ENCODE measurements around the gene NCF2.
A peak's percentile ranks its signal among the peaks of the same experiment; 100 is the strongest.

NCF2 gene

DNA sequence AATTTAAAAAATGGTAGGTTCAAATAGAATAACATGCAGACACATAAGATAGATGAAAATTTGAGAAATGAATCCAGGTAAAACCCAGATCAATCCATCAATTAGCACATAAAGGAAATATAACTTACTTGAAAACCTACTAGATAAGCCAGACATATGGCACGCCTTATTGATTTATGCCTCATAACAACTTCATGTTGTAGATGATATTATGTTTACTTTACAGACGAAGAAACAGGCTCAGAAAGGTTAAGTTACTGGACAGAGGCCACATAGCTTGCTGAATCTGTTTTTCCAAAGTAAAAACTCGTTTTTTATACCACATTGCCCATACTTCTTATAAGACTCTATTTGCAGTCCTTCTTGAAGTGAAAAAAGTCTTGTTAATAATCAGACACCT is 22.1 kb upstream of the NCF2 start:
- CTCF ChIA-PET: no interaction called here
- TF ChIP-seq, protein P1, sequence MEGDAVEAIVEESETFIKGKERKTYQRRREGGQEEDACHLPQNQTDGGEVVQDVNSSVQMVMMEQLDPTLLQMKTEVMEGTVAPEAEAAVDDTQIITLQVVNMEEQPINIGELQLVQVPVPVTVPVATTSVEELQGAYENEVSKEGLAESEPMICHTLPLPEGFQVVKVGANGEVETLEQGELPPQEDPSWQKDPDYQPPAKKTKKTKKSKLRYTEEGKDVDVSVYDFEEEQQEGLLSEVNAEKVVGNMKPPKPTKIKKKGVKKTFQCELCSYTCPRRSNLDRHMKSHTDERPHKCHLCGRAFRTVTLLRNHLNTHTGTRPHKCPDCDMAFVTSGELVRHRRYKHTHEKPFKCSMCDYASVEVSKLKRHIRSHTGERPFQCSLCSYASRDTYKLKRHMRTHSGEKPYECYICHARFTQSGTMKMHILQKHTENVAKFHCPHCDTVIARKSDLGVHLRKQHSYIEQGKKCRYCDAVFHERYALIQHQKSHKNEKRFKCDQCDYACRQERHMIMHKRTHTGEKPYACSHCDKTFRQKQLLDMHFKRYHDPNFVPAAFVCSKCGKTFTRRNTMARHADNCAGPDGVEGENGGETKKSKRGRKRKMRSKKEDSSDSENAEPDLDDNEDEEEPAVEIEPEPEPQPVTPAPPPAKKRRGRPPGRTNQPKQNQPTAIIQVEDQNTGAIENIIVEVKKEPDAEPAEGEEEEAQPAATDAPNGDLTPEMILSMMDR (IDR thresholded peaks at IDR 0.05; ENCODE audit: control extremely low read depth, extremely low read depth, low read depth, missing control alignments): no peak
- POLR2A ChIA-PET: no interaction called here
- no peak for DNase-seq (ENCODE audit: extremely low spot score)

DNA sequence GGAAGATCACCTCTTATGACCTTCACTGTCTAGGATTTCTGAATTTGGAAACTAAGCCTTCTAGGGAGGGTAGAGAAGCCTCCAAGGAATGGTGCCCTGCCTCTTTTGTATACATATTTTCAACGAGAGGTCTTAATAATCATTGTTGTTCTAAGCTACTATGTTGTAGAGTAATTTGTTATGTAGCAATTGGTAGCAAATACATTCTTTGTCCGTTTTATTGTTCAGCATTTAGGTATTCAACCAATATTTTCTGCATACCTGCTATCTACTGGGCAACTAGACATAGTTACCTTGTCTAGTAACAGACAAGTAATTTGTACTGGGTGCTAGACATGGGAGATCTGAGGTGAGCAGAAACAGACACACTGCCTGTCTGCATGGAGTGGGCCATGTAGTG is 20.8 kb upstream of the NCF2 start:
- DNase-seq (ENCODE audit: extremely low spot score): no peak
- TF ChIP-seq, protein P1 (IDR thresholded peaks at IDR 0.05; ENCODE audit: control extremely low read depth, extremely low read depth, low read depth, missing control alignments): no peak
- ChIA-PET CTCF (interaction anchor here (0.7 to 3.2 kb wide), 6 partner anchors 8 to 93 kb away, joined by 3 to 16 read pairs (median 3); no protein-coding TSS in a partner anchor), POLR2A (no interaction called here)

DNA sequence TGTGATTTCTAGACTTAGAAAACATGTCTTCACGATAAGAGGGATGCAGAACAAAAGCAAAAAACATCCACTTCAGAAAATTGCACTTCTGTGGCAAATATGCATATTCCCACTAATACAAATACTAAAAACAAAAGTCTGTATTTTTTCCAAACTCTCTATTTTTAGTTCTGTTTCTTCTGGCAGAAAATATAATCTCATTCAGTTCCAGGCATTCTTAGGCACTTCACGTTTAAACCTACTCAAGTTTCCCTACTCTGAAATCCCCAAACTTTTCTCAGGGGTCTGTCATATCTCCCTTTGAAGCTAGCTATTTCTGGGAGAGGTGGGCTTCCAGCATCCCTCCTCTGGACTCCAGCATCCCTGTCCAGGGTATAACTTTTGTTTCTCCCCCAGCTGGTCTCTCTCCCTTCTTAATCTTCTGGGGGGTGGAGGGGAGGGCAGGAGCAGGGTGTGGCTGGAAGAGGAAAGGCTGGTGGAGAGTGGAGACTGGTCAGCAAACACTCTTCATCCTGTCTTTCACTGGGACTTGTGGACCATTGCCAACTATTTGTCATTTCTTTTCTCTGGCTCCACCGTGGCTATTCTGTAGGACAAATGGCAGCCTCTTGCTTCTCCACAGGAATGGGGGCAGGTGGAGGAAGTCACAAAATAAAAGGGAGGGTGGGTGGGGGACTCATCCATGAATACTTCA is 19.6 kb upstream of the NCF2 start:
- CTCF ChIA-PET: interaction anchor here (0.5 to 6.3 kb wide), 26 partner anchors 9 to 307 kb away, joined by 3 to 46 read pairs (median 6); partner anchors contain the start of gene NCF2
- TF ChIP-seq, protein P1 (IDR thresholded peaks at IDR 0.05; ENCODE audit: control extremely low read depth, extremely low read depth, low read depth, missing control alignments): no peak

DNA sequence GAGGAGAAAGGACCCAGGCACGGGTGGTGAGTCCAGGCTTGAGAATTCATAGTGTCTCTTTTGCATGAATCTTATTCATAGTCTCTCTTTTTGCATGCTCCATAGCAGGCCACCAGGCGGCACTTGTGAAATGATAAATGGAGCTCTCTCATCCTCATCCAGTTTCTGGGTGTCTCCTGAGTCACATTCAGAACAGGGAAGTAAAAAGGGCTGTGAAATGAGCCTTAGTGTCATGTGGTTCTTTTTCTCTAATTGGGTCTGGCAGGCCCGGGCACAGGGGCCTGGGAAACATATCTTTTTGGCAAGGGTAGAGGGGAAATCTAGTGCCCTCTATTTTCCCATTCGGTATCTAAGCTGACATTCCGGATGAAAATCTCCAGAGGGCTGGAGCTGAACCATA is 19.1 kb upstream of the NCF2 start:
- peak; percentile 48 for DNase-seq (ENCODE audit: extremely low spot score)
- POLR2A ChIA-PET: no interaction called here
- CTCF ChIA-PET: interaction anchor here (0.5 to 6.3 kb wide), 25 partner anchors 9 to 308 kb away, joined by 3 to 46 read pairs (median 6); partner anchors contain the start of gene NCF2
- TF ChIP-seq, protein P1 (IDR thresholded peaks at IDR 0.05; ENCODE audit: control extremely low read depth, extremely low read depth, low read depth, missing control alignments): peak; percentile 72

More for the DNA sequence above, 19.6 kb upstream of the NCF2 start:
- no peak for DNase-seq (ENCODE audit: extremely low spot score)
- POLR2A ChIA-PET: no interaction called here

DNA sequence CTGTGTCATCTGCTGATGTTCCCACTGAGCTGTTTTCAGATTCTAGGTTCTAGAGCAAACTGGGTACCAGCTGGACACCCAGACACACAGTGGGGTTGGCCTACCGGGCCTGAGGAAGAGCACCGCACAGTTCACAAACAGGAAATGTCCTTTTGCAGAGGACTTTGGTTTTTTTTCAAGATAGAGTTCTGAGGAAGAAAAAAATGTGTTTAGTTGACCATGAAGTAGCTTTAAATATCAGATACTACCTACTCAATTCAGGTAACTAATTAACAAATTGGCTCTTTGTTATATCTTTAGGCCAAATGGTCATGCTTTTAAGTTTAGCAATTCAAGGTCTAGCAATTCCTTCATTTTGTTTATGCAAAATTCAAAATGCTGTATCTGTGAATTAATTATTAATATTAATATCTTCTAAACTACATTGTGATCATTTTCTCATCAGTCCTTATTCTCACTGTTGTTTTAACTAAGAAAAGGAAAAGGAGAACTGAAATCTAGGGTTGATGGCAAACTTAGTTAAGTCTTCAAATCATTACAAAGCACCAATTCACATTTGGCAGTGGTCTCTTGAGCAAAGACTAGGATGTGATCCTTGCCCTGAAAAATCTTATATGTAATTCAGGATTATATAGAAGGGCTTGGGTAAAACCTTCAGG is 17.2 kb upstream of the NCF2 start:
- DNase-seq (ENCODE audit: extremely low spot score): no peak
- TF ChIP-seq, protein P1 (IDR thresholded peaks at IDR 0.05; ENCODE audit: control extremely low read depth, extremely low read depth, low read depth, missing control alignments): no peak
- ChIA-PET POLR2A (no interaction called here), CTCF (interaction anchor here (1.2 to 6.3 kb wide), 6 partner anchors 9 to 308 kb away, joined by 3 to 46 read pairs (median 11); partner anchors contain the start of gene NCF2)

DNA sequence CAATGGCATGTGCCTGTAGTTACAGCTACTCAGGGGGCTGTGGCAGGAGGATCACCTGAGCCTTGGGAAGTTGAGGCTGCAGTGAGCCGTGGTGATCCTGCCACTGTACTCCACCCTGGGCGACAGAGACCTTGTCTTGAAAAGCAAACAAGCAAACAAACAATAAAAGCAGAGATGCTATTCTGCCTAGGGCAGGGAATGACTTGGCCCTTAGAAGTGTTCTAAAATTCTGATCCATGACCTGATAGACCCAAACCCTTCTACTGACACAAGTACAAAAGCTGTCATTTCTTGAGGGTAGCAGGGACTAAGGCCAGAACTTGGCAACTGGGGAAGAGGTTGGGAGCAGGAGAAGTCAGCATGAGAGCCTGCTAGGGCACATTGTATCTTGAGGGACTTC is 15.6 kb upstream of the NCF2 start:
- ChIA-PET POLR2A (no interaction called here), CTCF (interaction anchor here (0.7 to 6.3 kb wide), 6 partner anchors 10 to 310 kb away, joined by 3 to 46 read pairs (median 4); partner anchors contain the start of gene NCF2)
- TF ChIP-seq, protein P1 (IDR thresholded peaks at IDR 0.05; ENCODE audit: control extremely low read depth, extremely low read depth, low read depth, missing control alignments): no peak
- DNase-seq (ENCODE audit: extremely low spot score): no peak
